ENCODE data around the gene RASA3.
"Not testable (repeated sequence)": the region's sequence is repeated elsewhere in the genome, so short reads cannot be mapped to it uniquely, and the experiment has no call there.

RASA3 gene

GRCh38 chr13:114114006-114114640 is 18.3 kb downstream of the RASA3 start:
- DNase-seq (ENCODE audit: low read depth in 2 of 2) = no peak

- DNase-seq (ENCODE audit: low read depth in 2 of 2) = not testable (repeated sequence)
Observed at GRCh38 chr13:114113395-114113794, 19.0 kb downstream of the RASA3 start.

- DNase-seq (ENCODE audit: low read depth in 2 of 2) = no peak
Observed at GRCh38 chr13:114112826-114113322, 19.5 kb downstream of the RASA3 start.

- DNase-seq (ENCODE audit: low read depth in 2 of 2) = no peak
Observed at GRCh38 chr13:114112231-114112825, 20.1 kb downstream of the RASA3 start.

- no peak for DNase-seq (ENCODE audit: low read depth in 2 of 2)
Observed at GRCh38 chr13:114111577-114111976, 20.8 kb downstream of the RASA3 start.

GRCh38 chr13:114110830-114111189 is 21.6 kb downstream of the RASA3 start:
- DNase-seq (ENCODE audit: low read depth in 2 of 2) = not testable (repeated sequence)

- DNase-seq (ENCODE audit: low read depth in 2 of 2) = peak; percentile 46 to 60
Observed at GRCh38 chr13:114110091-114110829, 22.2 kb downstream of the RASA3 start.

GRCh38 chr13:114109641-114110041 is 22.8 kb downstream of the RASA3 start:
- DNase-seq (ENCODE audit: low read depth in 2 of 2) = peak in 1 of 2 donors; percentile 38

GRCh38 chr13:114108894-114109293 is 23.5 kb downstream of the RASA3 start:
- no peak for DNase-seq (ENCODE audit: low read depth in 2 of 2)

GRCh38 chr13:114108141-114108761 is 24.2 kb downstream of the RASA3 start:
- no peak for DNase-seq (ENCODE audit: low read depth in 2 of 2)

GRCh38 chr13:114107686-114108081 is 24.7 kb downstream of the RASA3 start:
- no peak for DNase-seq (ENCODE audit: low read depth in 2 of 2)

- DNase-seq (ENCODE audit: low read depth in 2 of 2) = no peak
Observed at GRCh38 chr13:114106991-114107685, 25.3 kb downstream of the RASA3 start.

GRCh38 chr13:114106526-114106925 is 25.9 kb downstream of the RASA3 start:
- no peak for DNase-seq (ENCODE audit: low read depth in 2 of 2)

GRCh38 chr13:114105521-114106225 is 26.8 kb downstream of the RASA3 start:
- DNase-seq (ENCODE audit: low read depth in 2 of 2) = no peak

GRCh38 chr13:114104655-114105520 is 27.5 kb downstream of the RASA3 start:
- DNase-seq (ENCODE audit: low read depth in 2 of 2) = no peak

GRCh38 chr13:114103801-114104654 is 28.4 kb downstream of the RASA3 start:
- no peak for DNase-seq (ENCODE audit: low read depth in 2 of 2)

GRCh38 chr13:114103289-114103621 is 29.2 kb downstream of the RASA3 start:
- DNase-seq (ENCODE audit: low read depth in 2 of 2) = not testable (repeated sequence)

GRCh38 chr13:114102521-114103288 is 29.7 kb downstream of the RASA3 start:
- DNase-seq (ENCODE audit: low read depth in 2 of 2) = no peak

- DNase-seq (ENCODE audit: low read depth in 2 of 2) = no peak
Observed at GRCh38 chr13:114102131-114102520, 30.3 kb downstream of the RASA3 start.
